ENCODE measurements around the gene ESF1. TPM values are rescaled to one million over a fixed set of nuclear protein-coding genes. Genes with fewer than 3 reads are reported as not detected.

The ESF1 gene
- total RNA-seq, 1 experiment from 2014 or later: 22.7 TPM

- H3K4me1 ChIP-seq: peaks cover 27% of the 10 kb centered on the region
- H3K36me3 Mint-ChIP-seq (ENCODE audit: insufficient read depth, unreplicated experiment): peaks cover 18% of the 10 kb centered on the region
- DNase-seq: no peak
- H3K4me3 ChIP-seq (ENCODE audit: low read depth, low read length): no peak overlapping the region
- H3K27me3 ChIP-seq (replicated peaks; ENCODE audit: control insufficient read depth, insufficient read depth, low read length): no peaks in the 10 kb centered on the region
- TF ChIP-seq, protein P1, sequence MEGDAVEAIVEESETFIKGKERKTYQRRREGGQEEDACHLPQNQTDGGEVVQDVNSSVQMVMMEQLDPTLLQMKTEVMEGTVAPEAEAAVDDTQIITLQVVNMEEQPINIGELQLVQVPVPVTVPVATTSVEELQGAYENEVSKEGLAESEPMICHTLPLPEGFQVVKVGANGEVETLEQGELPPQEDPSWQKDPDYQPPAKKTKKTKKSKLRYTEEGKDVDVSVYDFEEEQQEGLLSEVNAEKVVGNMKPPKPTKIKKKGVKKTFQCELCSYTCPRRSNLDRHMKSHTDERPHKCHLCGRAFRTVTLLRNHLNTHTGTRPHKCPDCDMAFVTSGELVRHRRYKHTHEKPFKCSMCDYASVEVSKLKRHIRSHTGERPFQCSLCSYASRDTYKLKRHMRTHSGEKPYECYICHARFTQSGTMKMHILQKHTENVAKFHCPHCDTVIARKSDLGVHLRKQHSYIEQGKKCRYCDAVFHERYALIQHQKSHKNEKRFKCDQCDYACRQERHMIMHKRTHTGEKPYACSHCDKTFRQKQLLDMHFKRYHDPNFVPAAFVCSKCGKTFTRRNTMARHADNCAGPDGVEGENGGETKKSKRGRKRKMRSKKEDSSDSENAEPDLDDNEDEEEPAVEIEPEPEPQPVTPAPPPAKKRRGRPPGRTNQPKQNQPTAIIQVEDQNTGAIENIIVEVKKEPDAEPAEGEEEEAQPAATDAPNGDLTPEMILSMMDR (IDR thresholded peaks at IDR 0.05; ENCODE audit: insufficient read depth in 1 of 2, low read depth in 1 of 2, low read length in 1 of 2, severe bottlenecking in 1 of 2, unreplicated experiment in 1 of 2): no peak
- H3K27ac Mint-ChIP-seq (ENCODE audit: unreplicated experiment): no peak overlapping the region
- intact Hi-C loops (cut with micrococcal nuclease; ENCODE audit: unreplicated experiment): no loop called here
- CTCF ChIA-PET: no interaction called here
- H3K4me1 Mint-ChIP-seq (ENCODE audit: low read depth, unreplicated experiment): peaks cover 23% of the 10 kb centered on the region
- H3K27me3 Mint-ChIP-seq (ENCODE audit: insufficient read depth, unreplicated experiment): no peaks in the 10 kb centered on the region
- POLR2A ChIA-PET: no interaction called here
- H3K9me3 Mint-ChIP-seq (ENCODE audit: unreplicated experiment): peaks cover 20% of the 10 kb centered on the region
- H3K4me3 Mint-ChIP-seq (ENCODE audit: unreplicated experiment): no peak overlapping the region
- 0 out of 2 replicates have a peak, but pooled peaks cover 3% of the 10 kb centered on the region for H3K9me3 ChIP-seq
- no peaks in the 10 kb centered on the region for H3K36me3 ChIP-seq (ENCODE audit: control insufficient read depth, insufficient read depth, low read length)
- BruUV-seq (replicated peaks): no TSS peak
These were observed 100.0 kb downstream of the ESF1 start for GRCh38 chr20:13684566-13685222.

- BruUV-seq (replicated peaks): no TSS peak
- H3K4me1 ChIP-seq: peaks cover 27% of the 10 kb centered on the region
- Mint-ChIP-seq H3K9me3 (ENCODE audit: unreplicated experiment) (peaks cover 20% of the 10 kb centered on the region), H3K27ac (ENCODE audit: unreplicated experiment) (peak overlapping the region; percentile 78), H3K27me3 (ENCODE audit: insufficient read depth, unreplicated experiment) (no peaks in the 10 kb centered on the region), H3K4me3 (ENCODE audit: unreplicated experiment) (no peak overlapping the region), H3K4me1 (ENCODE audit: low read depth, unreplicated experiment) (peaks cover 23% of the 10 kb centered on the region), H3K36me3 (ENCODE audit: insufficient read depth, unreplicated experiment) (peaks cover 18% of the 10 kb centered on the region)
- H3K36me3 ChIP-seq (ENCODE audit: control insufficient read depth, insufficient read depth, low read length): no peaks in the 10 kb centered on the region
- ChIA-PET POLR2A (no interaction called here), CTCF (interaction anchor here (0.5 kb wide), 1 partner anchor 88 kb away, joined by 3 read pairs; no protein-coding TSS in a partner anchor)
- DNase-seq: no peak
- TF ChIP-seq, protein P1 (IDR thresholded peaks at IDR 0.05; ENCODE audit: insufficient read depth in 1 of 2, low read depth in 1 of 2, low read length in 1 of 2, severe bottlenecking in 1 of 2, unreplicated experiment in 1 of 2): no peak
- 0 out of 2 replicates have a peak, but pooled peaks cover 3% of the 10 kb centered on the region for H3K9me3 ChIP-seq
- H3K4me3 ChIP-seq (ENCODE audit: low read depth, low read length): no peak overlapping the region
- H3K27me3 ChIP-seq (replicated peaks; ENCODE audit: control insufficient read depth, insufficient read depth, low read length): no peaks in the 10 kb centered on the region
- intact Hi-C loops (cut with micrococcal nuclease; ENCODE audit: unreplicated experiment): no loop called here
These were observed 100.9 kb downstream of the ESF1 start for GRCh38 chr20:13683833-13684232.

DNA sequence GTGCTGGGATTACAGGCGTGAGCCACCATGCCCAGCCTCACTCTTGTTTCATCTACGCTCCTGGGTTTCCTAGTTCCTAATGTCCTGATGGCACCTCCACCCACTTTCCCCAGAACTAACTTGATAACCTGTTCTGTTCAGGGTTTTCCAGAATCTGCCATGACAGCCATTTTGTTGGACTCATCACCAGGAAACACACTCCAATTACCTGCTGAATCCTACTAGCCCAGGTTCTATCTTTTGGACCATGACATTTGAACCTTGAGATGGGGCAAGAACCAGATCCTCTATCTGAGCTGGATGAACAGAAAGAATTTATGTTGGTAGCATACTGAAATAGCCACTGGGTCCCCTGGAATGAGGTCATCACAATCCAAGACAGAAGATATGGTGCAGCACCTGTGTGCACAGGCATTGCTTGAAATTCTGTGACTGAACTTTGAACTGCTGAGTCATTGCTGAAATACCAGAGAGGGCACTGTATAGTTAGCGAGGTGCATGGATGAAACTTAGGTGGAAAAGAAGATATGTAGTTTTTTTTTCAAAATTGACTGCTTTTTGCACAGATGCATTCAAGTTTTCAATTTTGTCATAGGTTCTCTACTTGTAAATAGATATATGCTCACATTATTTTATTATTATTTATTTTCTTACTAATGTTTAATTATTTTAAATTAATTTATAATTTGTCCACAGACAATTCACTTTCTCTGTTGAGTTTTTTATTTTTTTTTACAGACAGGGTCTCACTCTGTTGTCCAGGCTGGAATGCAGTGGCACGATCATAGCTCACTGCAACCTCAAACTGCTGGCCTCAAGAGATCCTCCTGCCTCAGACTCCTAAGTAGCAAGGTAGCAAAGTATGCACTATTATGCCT, 103.2 kb downstream of the ESF1 start:
- Histone ChIP-seq H3K4me3 (ENCODE audit: low read depth, low read length) (no peak overlapping the region), H3K36me3 (ENCODE audit: control insufficient read depth, insufficient read depth, low read length) (no peaks in the 10 kb centered on the region), H3K4me1 (peaks cover 27% of the 10 kb centered on the region), H3K27me3 (replicated peaks; ENCODE audit: control insufficient read depth, insufficient read depth, low read length) (no peaks in the 10 kb centered on the region), H3K9me3 (0 out of 2 replicates have a peak, but pooled peaks cover 3% of the 10 kb centered on the region)
- TF ChIP-seq, protein P1 (IDR thresholded peaks at IDR 0.05; ENCODE audit: insufficient read depth in 1 of 2, low read depth in 1 of 2, low read length in 1 of 2, severe bottlenecking in 1 of 2, unreplicated experiment in 1 of 2): no peak
- H3K4me3 Mint-ChIP-seq (ENCODE audit: unreplicated experiment): peak overlapping the region; percentile 58
- ChIA-PET CTCF (no interaction called here), POLR2A (interaction anchor here (0.7 kb wide), 1 partner anchor 21 kb away, joined by 3 read pairs; no protein-coding TSS in a partner anchor)
- DNase-seq: peak; percentile 84 to 88
- peaks cover 18% of the 10 kb centered on the region for H3K36me3 Mint-ChIP-seq (ENCODE audit: insufficient read depth, unreplicated experiment)
- peak overlapping the region; percentile 98 for H3K27ac Mint-ChIP-seq (ENCODE audit: unreplicated experiment)
- H3K9me3 Mint-ChIP-seq (ENCODE audit: unreplicated experiment): peaks cover 20% of the 10 kb centered on the region
- H3K4me1 Mint-ChIP-seq (ENCODE audit: low read depth, unreplicated experiment): peaks cover 23% of the 10 kb centered on the region
- intact Hi-C loops (cut with micrococcal nuclease; ENCODE audit: unreplicated experiment): loop anchor here (1.0 kb wide), 1 partner anchor 43 kb away; the partner anchor contains the start of gene TASP1
- no peaks in the 10 kb centered on the region for H3K27me3 Mint-ChIP-seq (ENCODE audit: insufficient read depth, unreplicated experiment)
- BruUV-seq (replicated peaks): no TSS peak

All from Caco-2 (cell line).